RWPE2 (cell line): ENCODE measurements around the gene POU2AF3.
A peak's percentile ranks its signal among the peaks of the same experiment; 100 is the strongest.

Experiments
- ATAC-seq: fragments of 200-7000 bp; cut with Tn5 transposase; 3 replicates; pipeline ENCODE4 v1.9.1; 2021; ENCODE audit warnings: low read depth
- DNase-seq: peaks from one replicate; pipeline ENCODE4 v3.0.0-alpha.2; 2020; ENCODE audit warnings: low spot score
- H3K27ac ChIP-seq: fragments of 450-650 bp; 2 replicates; pipeline ENCODE4 v1.5.1; 2017; ENCODE audit warnings: mild to moderate bottlenecking; ENCODE audit not compliant: poor library complexity, severe bottlenecking
- H3K27me3 ChIP-seq: fragments of 250-450 bp; sonication (Bioruptor Pico); 2 replicates; pipeline ENCODE4 v1.5.1; 2021; ENCODE audit warnings: mild to moderate bottlenecking, moderate library complexity; ENCODE audit not compliant: insufficient read depth, poor library complexity, severe bottlenecking
- H3K36me3 ChIP-seq: fragments of 250-450 bp; sonication (Bioruptor Pico); 2 replicates; pipeline ENCODE4 v1.5.1; 2020; ENCODE audit warnings: low read depth, mild to moderate bottlenecking, moderate library complexity
- H3K4me1 ChIP-seq: fragments of 250-450 bp; sonication (Bioruptor Pico); 2 replicates; pipeline ENCODE4 v1.5.1; 2021; ENCODE audit warnings: mild to moderate bottlenecking, moderate library complexity; ENCODE audit not compliant: insufficient read depth, poor library complexity, severe bottlenecking
- H3K4me3 ChIP-seq: fragments of 250-450 bp; sonication (Bioruptor Pico); 2 replicates; pipeline ENCODE4 v1.5.1; 2021; ENCODE audit warnings: mild to moderate bottlenecking, moderate library complexity; ENCODE audit not compliant: severe bottlenecking
- H3K9me3 ChIP-seq: fragments of 250-450 bp; sonication (Bioruptor Pico); 2 replicates; pipeline ENCODE4 v1.5.1; 2021; ENCODE audit warnings: mild to moderate bottlenecking, moderate library complexity; ENCODE audit not compliant: severe bottlenecking
- CTCF ChIP-seq: fragments of 450-650 bp; IDR thresholded peaks from one replicate; pipeline ENCODE4 v1.5.1; 2017; ENCODE audit warnings: mild to moderate bottlenecking, moderate library complexity; ENCODE audit not compliant: poor library complexity, severe bottlenecking

The POU2AF3 gene

GRCh38 chr11:111335549-111335948, 37.2 kb downstream of the POU2AF3 start:
- ATAC-seq (peak; percentile 35; the same call in 1 of the 3 replicates), DNase-seq (no peak)
- no peaks in the 10 kb centered on the region for H3K9me3 ChIP-seq
- H3K27me3 ChIP-seq: no peaks in the 10 kb centered on the region
- no peak for TF ChIP-seq CTCF
- no peaks in the 10 kb centered on the region for H3K4me1 ChIP-seq
- no peak overlapping the region for H3K4me3 ChIP-seq
- H3K36me3 ChIP-seq: no peaks in the 10 kb centered on the region
- no peak overlapping the region for H3K27ac ChIP-seq

- Histone ChIP-seq H3K4me3 (no peak overlapping the region), H3K27ac (no peak overlapping the region), H3K4me1 (no peaks in the 10 kb centered on the region), H3K9me3 (no peaks in the 10 kb centered on the region), H3K36me3 (no peaks in the 10 kb centered on the region), H3K27me3 (no peaks in the 10 kb centered on the region)
- TF ChIP-seq CTCF: no peak
- DNase-seq (no peak), ATAC-seq (no peak)
Observed at GRCh38 chr11:111336062-111336461, 37.7 kb downstream of the POU2AF3 start.

- Histone ChIP-seq H3K9me3 (no peaks in the 10 kb centered on the region), H3K36me3 (no peaks in the 10 kb centered on the region), H3K4me3 (no peak overlapping the region), H3K27me3 (no peaks in the 10 kb centered on the region), H3K4me1 (no peaks in the 10 kb centered on the region), H3K27ac (no peak overlapping the region)
- TF ChIP-seq CTCF: no peak
- DNase-seq: no peak
- 0 out of 3 replicates have a peak, but pooled peaks have one; percentile 21 for ATAC-seq
Observed at GRCh38 chr11:111336582-111337256, 38.4 kb downstream of the POU2AF3 start.

- Histone ChIP-seq H3K27ac (no peak overlapping the region), H3K4me1 (no peaks in the 10 kb centered on the region), H3K36me3 (no peaks in the 10 kb centered on the region), H3K4me3 (no peak overlapping the region), H3K9me3 (no peaks in the 10 kb centered on the region), H3K27me3 (no peaks in the 10 kb centered on the region)
- DNase-seq: no peak
- no peak for TF ChIP-seq CTCF
- ATAC-seq: no peak
Observed at GRCh38 chr11:111339758-111340388, 41.5 kb downstream of the POU2AF3 start.

- TF ChIP-seq CTCF: no peak
- ATAC-seq (no peak), DNase-seq (no peak)
- Histone ChIP-seq H3K27ac (no peak overlapping the region), H3K36me3 (no peaks in the 10 kb centered on the region), H3K27me3 (no peaks in the 10 kb centered on the region), H3K4me3 (no peak overlapping the region), H3K4me1 (no peaks in the 10 kb centered on the region), H3K9me3 (no peaks in the 10 kb centered on the region)
Observed at GRCh38 chr11:111342329-111342728, 44.0 kb downstream of the POU2AF3 start.
